ENCODE results near the gene CAPN12. TPM values are rescaled to one million over a fixed set of nuclear protein-coding genes. Genes with fewer than 3 reads are reported as not detected.

Gene CAPN12
- total and polyA plus RNA-seq, 9 donors: 0.22 to 8.0 (median 3.1) TPM

DNA sequence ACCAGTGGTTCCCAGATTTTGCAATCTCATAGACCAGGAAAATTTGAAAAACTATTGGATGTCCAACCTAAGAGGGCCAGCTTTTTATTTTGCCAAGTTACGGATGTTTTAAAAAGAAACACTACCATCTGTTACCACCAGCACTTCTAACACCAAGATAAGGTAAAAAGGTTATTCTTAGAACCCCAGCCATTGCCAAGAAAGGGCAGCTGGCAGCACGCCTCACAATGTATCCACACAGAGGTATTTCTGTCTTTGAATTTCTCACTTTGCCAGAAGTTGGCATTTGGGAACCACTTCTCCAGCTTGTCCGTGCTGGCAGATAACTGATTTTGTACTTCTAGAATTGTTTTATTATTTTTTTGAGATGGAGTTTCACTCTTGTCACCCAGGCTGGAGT is 28.7 kb downstream of the CAPN12 start:
- intact Hi-C loops (cut with DNase I): no loop called here
- Histone ChIP-seq H3K27me3 (no peaks in the 10 kb centered on the region), H3K27ac (no peak overlapping the region), H3K9me3 (no peaks in the 10 kb centered on the region), H3K36me3 (no peaks in the 10 kb centered on the region), H3K4me1 (ENCODE audit: insufficient read depth) (peaks cover 24% of the 10 kb centered on the region), H3K4me3 (no peak overlapping the region)
- WGBS, 3 donors: 64 to 84% (median 71%) methylated on average over 3 of the region's 3 CpGs
- DNase-seq: no peak
- TF ChIP-seq POLR2A (IDR thresholded peaks at IDR 0.05): no peak
- no peak for TF ChIP-seq EP300 (IDR thresholded peaks at IDR 0.05)
- TF ChIP-seq, protein P1, sequence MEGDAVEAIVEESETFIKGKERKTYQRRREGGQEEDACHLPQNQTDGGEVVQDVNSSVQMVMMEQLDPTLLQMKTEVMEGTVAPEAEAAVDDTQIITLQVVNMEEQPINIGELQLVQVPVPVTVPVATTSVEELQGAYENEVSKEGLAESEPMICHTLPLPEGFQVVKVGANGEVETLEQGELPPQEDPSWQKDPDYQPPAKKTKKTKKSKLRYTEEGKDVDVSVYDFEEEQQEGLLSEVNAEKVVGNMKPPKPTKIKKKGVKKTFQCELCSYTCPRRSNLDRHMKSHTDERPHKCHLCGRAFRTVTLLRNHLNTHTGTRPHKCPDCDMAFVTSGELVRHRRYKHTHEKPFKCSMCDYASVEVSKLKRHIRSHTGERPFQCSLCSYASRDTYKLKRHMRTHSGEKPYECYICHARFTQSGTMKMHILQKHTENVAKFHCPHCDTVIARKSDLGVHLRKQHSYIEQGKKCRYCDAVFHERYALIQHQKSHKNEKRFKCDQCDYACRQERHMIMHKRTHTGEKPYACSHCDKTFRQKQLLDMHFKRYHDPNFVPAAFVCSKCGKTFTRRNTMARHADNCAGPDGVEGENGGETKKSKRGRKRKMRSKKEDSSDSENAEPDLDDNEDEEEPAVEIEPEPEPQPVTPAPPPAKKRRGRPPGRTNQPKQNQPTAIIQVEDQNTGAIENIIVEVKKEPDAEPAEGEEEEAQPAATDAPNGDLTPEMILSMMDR (IDR thresholded peaks at IDR 0.05): no peak

DNA sequence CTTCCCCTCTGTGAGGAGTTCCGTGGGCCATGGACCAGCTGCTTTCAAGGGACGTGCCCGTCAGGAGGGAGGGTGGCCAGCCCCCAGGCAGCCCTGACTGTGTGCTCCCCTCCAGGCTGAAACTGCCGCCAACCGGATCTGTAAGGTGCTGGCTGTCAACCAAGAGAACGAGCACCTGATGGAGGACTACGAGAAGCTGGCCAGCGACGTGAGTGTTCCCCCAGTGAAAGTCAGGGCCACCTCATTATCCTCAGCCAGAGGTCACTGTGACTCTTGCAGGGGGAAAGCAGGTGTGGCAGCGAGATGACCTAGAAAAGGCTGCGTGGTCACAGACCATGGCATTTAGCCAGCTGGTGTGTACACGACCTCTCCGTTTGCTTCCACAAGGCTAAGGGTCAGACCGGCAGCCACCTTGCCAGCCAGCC is 29.9 kb downstream of the CAPN12 start:
- no peak overlapping the region for H3K4me3 ChIP-seq
- H3K27me3 ChIP-seq: no peaks in the 10 kb centered on the region
- no peak overlapping the region for H3K27ac ChIP-seq
- peaks cover 24% of the 10 kb centered on the region for H3K4me1 ChIP-seq (ENCODE audit: insufficient read depth)
- TF ChIP-seq, protein P1 (IDR thresholded peaks at IDR 0.05): no peak
- TF ChIP-seq EP300 (IDR thresholded peaks at IDR 0.05): no peak
- no peak for TF ChIP-seq POLR2A (IDR thresholded peaks at IDR 0.05)
- intact Hi-C loops (cut with DNase I): loop anchor here in 1 of 4 donors (5.0 kb wide), 1 partner anchor 62 kb away; no protein-coding TSS in a partner anchor
- DNase-seq: no peak
- no peaks in the 10 kb centered on the region for H3K9me3 ChIP-seq
- no peaks in the 10 kb centered on the region for H3K36me3 ChIP-seq
- WGBS, 3 donors: 68 to 78% (median 71%) methylated on average over 14 of the region's 14 CpGs

DNA sequence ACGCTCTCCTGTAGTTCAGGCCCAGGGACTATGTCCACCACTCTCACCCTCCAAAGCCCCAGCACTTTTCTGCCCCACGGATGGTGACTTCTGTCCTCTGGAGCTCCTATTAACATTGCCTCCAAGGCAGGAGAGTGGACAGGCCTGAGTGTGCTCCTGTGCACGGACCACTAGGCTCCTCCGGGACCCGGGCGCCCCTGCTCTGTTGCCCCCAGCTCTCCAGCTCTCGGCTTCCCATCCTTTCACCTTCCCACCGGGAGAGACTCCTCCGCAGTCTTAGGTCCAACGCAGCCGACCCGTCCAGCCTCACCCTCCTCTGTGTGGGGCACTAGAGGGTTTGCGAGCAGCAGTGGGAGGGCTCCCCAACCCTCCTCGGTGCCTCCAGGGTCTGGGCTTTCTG is 30.4 kb downstream of the CAPN12 start:
- intact Hi-C loops (cut with DNase I): loop anchor here in 2 of 4 donors (2.0 to 5.0 kb wide), 2 partner anchors 59 to 62 kb away; no protein-coding TSS in a partner anchor
- Histone ChIP-seq H3K4me1 (ENCODE audit: insufficient read depth) (peaks cover 24% of the 10 kb centered on the region), H3K4me3 (no peak overlapping the region), H3K27ac (peak overlapping the region in 1 of 2 donors; percentile 35), H3K9me3 (no peaks in the 10 kb centered on the region), H3K36me3 (no peaks in the 10 kb centered on the region), H3K27me3 (no peaks in the 10 kb centered on the region)
- TF ChIP-seq, protein P1 (IDR thresholded peaks at IDR 0.05): no peak
- TF ChIP-seq POLR2A (IDR thresholded peaks at IDR 0.05) (no peak), EP300 (IDR thresholded peaks at IDR 0.05) (no peak)
- no peak for DNase-seq
- WGBS, 3 donors: 80 to 86% (median 84%) methylated on average over 14 of the region's 14 CpGs

DNA sequence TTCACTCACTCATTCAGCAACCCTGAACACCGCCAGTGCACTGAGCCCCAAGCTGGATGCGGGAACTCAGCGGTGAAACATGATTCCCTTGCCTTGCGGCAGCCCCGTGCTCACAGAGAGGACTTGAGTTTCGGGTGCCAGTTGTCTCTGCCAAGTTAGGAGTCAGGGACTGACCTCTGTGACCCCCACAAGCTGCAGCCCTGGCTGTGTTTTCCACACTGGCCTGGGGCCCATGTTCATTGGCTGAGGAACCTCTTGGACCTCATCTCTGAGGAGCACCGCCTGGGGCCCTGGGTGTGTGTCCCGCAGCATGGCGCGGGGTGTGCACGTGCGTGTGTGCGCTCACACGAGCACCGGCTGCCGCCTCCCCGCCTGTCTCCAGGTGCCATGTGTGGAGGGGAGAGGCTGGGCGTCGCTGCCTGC is 31.0 kb downstream of the CAPN12 start:
- H3K27me3 ChIP-seq: no peaks in the 10 kb centered on the region
- H3K9me3 ChIP-seq: no peaks in the 10 kb centered on the region
- peak; percentile 89 to 93 (median 92) for DNase-seq
- H3K27ac ChIP-seq: peak overlapping the region in 1 of 2 donors; percentile 35
- peaks cover 22% of the 10 kb centered on the region for H3K4me1 ChIP-seq (ENCODE audit: insufficient read depth)
- 17 to 32% (median 17%) methylated on average over 12 to 19 of the region's 19 CpGs for WGBS, 3 donors
- no peak overlapping the region for H3K4me3 ChIP-seq
- no peaks in the 10 kb centered on the region for H3K36me3 ChIP-seq
- TF ChIP-seq EP300 (IDR thresholded peaks at IDR 0.05): no peak
- no peak for TF ChIP-seq POLR2A (IDR thresholded peaks at IDR 0.05)
- TF ChIP-seq, protein P1 (IDR thresholded peaks at IDR 0.05): no peak
- intact Hi-C loops (cut with DNase I): loop anchor here in 2 of 4 donors (2.0 to 5.0 kb wide), 2 partner anchors 58 to 61 kb away; no protein-coding TSS in a partner anchor
